ENCODE measurements around the gene SCCPDH.

The SCCPDH gene

DNA sequence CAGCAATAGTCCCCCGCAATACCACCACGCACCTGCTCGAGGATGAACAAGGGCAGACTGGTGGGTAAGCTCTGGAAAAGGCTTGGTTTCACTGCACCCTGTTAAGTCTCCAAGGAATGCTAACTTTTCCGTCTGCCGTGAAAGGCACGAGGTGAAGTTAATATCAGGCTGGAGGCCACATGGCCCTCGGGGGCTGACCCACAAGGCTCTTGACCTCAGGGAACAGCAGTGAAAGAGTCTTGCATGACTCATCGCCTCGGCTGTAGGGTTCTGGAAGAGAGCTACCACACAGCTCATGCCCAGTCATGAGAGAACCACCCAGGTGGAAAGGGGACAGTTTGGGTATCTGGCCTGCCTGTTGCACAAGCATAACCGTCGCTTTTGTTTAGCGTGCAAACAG, 24.7 kb downstream of the SCCPDH start:
- no peak for DNase-seq (ENCODE audit: low read depth in 2 of 2, low spot score in 1 of 2)

DNA sequence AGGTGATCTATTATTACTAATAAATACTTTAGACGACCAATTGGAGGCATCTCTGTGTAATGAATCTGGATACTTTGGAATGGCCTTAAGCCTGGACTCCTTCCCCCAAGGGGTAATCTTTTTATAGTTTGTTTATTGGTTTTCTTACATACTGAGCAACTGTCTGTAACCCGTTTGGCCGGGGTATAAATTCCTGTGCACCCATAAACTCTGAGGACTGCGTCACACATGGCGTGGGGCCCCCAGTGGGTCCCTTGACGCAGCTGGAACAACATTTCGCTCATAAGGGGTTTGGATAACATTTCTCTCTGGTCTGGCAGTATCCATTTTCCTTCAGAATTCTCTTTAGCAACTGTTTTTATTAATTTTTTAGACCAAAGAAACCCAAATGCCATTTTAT, 26.5 kb downstream of the SCCPDH start:
- no peak for DNase-seq (ENCODE audit: low read depth in 2 of 2, low spot score in 1 of 2)

DNA sequence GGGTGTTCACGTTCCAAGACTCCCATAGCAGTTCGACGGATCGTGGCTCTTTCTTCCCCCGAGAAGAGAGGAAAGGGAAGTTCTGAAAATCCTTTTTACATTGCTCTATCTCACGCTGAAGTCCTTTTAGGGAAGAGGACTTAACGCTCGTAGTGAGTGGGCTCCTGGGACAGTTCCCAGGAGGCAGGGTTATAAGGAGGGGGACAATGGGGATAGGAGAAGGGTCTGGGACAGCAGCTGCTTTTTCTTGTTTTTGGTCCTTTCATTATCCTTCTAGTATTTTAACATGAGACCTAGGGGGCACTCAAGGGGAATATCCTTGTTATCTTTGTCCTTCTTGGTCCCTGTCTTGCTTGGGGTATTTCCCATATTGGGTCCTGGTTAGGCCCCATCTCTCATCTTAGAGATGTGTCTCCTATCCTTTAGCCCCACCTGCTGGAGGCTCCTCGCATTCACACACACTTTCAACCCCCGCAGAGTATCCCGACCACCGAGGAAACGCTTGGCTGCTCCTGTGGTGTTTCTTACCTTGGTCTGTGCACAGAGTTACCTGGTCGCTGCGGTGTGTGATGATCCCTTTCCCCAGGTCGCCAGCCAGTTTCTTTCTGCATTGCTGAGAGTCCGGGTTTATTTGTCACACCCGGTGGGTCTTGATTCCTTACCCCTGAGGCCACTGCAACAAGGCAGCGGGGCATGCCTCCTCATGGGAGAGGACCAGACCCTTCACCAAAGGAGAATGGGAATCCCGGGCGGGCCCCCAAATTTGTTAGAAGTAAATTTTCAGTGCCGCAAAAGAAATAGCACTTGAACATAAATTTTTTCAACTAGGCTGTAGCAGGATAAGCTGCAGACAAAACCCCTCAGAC, 29.7 kb downstream of the SCCPDH start:
- DNase-seq (ENCODE audit: low read depth in 2 of 2, low spot score in 1 of 2) = peak in 1 of 2 donors; percentile 23

DNA sequence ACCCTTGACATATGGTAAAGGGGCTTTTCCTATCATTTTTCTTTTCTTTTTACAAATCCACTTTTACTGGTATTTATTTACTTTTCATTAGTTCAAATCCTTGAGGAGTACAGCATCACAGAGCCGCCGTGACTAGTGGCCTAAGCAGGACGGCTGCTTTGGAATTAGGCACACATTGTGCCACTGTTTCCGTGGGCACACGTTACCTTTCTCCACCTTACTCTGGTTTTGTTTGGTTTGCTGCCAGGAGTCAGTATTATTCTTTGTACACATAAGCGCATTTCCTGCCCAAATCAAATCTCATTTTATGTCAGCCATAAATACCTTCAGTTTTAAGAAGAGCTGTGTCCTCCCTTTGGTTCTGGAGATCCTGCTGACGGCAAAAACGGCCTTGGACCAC, 31.2 kb downstream of the SCCPDH start:
- DNase-seq (ENCODE audit: low read depth in 2 of 2, low spot score in 1 of 2) = no peak

DNA sequence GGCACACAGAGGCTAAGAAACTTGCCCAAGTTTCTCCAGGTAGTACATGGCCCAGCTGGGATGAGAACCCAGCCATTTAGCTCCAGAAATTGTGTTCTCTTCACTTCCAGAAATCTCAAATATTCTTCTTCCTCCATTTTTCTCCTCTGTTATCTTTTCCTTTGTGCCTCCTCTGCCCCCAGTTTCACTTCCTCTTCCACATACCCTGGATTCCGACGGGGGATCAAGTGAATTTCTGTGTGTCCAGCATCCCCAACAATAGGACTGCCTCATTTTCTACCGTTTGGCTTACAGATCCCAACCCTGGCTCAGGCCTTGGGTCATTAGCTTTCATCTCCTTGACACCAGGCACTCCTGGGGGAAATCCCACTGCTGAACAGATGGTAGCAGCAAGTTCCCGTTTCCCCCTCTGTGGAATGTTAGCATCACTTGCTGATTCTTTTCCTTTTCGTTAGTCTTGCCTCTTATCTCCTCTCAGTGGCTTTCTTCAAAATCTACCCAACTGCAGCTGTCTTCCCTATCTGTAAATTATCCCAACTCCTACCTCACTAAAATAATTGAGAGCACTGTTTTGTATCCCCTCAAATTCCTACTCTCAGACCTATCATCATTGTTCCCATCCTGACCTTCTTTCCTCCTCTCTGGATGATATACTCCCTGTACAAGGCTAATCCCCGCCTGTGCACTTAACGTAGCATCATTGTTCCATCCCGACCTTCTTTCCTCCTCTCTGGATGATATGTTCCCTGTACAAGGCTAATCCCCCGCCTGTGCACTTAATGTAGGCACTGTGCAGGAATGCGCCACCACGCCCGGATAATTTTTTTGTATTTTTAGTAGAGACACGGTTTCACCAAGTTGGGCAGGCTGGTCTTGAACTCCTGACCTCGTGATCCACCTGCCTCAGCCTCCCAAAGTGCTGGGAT, 36.5 kb downstream of the SCCPDH start:
- no peak for DNase-seq (ENCODE audit: low read depth in 2 of 2, low spot score in 1 of 2)

DNA sequence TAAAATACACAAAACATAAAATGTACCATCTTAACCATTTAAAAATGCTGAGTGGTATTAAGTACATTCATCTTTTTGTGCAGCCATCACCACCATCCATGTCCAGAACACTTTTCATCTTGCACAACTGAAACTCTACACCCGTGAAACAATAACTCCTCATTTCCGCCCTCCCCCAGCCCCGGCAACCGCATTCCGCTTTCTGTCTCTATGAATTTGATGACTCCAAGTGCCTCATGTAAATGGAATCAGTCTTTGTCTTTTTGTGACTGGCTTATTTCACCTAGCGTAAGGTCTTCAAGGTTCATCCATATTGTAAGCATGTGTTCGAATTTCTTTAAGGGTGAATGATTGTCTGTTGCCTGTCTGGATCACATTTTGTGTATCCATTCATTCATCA, 37.2 kb downstream of the SCCPDH start:
- no peak for DNase-seq (ENCODE audit: low read depth in 2 of 2, low spot score in 1 of 2)

DNA sequence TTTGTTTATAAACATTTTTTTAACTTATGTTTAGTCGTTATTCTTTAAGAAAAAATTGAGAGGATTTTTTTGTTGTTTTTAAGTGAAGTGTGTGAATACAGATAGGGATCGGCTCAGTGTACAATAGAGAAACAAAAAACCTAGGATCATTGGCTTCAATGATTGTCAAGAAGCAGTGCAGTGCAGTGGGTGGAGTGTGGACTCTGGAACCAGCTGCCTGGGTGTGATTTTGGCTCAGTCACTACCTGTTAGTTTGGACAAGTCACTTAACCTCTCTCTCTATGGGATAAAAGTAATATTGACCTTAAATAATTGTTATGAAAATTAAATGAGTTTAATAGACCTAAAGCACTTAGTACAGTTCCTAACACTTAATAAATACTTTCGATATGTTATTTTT, 41.3 kb downstream of the SCCPDH start:
- DNase-seq (ENCODE audit: low read depth in 2 of 2, low spot score in 1 of 2) = no peak

DNA sequence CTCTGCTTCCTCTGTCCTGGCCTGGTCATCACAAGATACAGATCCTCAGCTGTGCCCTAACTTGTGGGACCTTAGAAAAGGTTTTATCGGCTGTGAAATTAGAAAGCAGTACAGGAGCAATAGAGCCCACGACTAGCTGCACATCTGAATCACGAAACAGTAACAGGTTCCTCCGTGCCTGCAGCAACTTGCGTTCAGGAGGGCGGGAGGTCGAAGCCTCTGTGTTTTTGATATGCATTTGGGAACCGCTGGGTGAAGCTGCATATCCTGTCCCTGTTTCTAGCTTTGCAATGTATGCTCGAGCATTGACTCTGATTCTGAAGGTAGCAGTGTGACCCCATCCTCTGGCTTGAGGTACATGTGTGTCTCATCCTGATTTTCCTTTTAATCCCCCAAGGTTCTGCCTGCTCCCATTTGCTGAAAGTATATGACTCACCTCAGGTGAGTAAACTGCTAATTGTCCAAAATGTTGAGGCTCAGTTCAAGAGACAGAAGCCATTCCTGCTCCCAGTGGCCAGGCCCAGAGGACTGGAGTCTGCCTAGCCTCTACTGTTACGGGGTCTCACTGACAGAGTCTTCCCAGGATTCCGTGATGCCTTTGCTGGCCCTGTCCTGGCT, 44.3 kb downstream of the SCCPDH start:
- no peak for DNase-seq (ENCODE audit: low read depth in 2 of 2, low spot score in 1 of 2)

DNA sequence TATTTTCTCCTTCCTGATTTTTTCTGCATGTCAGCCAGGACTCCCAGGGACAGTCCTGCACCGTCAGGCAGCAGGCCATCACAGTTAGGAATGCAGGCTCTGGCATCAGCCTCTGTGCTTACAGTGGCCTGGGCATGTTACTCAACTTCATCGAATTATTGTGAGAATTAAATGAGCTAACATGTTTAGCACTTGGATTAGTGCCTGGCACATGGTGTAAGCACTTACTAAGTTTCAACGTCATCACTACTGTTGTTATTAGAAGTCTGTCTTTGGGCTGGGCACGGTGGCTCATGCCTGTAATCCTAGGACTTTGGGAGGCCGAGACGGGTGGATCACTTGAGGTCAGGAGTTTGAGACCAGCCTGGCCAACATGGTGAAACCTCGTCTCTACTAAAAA, 45.1 kb downstream of the SCCPDH start:
- no peak for DNase-seq (ENCODE audit: low read depth in 2 of 2, low spot score in 1 of 2)

DNA sequence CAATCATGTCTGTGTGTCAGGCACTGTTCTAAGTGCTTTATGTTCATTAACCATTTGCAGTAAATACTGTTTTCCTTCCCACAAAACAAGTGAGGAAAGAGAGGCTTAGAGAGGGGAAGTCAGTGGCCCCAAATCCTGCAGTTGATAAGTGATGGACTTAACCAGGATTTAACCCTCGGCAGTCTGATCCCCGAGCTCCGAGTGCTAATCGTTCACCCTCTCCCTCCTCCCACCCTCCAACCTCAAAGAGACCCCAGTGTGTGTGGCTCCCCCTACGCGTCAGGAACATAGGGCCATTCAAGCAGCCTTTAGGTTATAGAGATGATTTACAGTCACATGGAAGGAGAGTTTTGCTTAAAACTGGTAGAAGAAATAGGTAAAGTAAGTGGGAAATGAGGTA, 47.2 kb downstream of the SCCPDH start:
- DNase-seq (ENCODE audit: low read depth in 2 of 2, low spot score in 1 of 2) = no peak

DNA sequence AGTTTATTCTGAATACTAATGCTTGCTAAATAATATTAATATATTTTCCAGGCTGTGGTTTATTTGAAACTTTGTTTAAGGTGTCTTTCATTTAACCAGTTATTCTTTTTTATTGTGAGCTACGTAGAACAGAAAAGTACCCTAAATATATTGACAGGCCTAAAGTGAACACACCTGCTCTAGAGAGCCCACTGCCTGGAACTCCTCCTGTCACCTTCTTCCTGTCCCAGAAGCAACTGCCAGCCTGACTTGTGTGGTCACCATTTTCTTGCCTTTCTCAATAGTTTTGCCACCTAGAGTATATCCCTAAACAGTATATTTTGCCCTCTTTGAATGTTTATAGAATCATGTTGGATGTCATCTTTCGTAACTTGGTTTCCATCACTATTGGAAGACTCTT, 48.5 kb downstream of the SCCPDH start:
- no peak for DNase-seq (ENCODE audit: low read depth in 2 of 2, low spot score in 1 of 2)

DNA sequence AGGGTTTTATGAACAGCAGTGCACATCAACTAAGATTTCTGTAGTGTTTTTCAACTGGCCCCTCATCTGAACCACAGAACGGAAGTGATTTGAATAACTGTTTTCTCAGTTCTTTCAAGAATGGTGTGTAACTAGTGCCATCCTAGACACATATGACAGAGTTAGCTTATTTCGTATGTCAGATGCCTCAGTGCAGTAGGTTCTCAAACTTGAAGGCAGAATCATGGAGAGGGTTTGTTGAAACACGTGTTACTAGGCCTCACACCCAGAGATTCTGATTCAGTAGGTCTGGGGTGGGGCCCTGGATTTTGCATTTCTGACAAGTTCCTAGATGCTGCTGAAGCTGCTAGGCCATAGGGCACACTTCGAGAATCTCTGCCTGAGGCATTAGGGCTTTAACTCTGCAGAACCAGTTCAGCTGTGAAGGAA, 49.0 kb downstream of the SCCPDH start:
- DNase-seq (ENCODE audit: low read depth in 2 of 2, low spot score in 1 of 2) = no peak

DNA sequence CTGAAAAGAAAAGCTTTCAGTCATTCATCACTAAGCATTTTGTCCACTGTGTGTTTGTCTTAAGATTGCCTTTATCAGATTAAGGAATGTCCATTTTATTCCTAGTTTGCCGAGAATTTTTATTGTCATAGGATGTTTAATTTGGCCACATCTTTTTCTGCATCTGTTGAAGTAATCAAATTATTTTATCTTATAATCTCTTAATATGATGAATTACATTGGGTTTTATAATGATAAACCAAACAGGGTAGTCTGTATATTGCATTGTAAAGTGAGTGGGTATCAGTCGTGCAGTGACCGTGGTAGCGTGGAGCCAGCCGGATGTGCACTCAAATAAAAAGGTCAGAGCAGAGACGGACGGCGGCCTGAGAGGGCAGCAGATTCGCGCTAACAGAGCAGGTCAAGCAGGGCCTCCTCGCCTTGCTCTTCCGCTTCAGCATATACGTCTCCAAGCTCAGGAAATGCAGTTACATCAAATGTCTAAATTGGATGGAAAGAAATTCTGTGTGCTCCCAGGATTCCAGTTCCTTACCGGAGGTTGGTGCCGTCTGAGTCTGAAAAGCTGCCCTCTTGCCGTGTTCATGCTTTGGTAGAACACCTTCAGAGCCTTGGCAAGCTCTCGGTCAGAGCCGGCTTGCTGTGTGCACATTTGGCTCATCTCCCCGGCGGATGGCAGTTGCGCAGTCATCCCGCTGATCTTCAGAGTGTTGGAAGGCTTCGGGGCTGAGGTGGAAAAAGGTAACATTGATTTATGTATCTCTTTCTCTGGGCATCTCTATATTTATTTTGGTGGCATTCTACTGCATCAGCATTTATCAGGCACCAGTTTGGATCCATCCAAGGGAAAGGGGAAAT, 51.5 kb downstream of the SCCPDH start:
- no peak for DNase-seq (ENCODE audit: low read depth in 2 of 2, low spot score in 1 of 2)

DNA sequence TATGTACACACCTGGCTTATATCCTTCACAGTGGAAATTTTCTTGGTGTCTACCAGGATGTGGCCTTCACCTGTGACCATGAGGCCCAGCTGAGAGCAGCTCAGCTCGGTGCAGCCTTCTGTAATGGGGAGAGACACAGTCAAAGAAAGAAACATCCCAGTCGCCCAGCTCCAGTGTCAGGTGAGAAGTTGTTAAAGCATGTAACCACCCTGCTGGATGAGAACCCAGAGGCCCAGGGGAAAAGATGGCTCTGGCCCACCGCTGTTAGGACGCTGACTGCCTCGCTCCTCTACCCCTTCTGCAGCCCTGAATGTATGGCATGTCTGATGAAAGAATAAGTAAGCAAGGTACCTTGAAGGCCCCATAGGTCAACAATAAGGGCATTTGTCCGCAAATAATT, 52.7 kb downstream of the SCCPDH start:
- no peak for DNase-seq (ENCODE audit: low read depth in 2 of 2, low spot score in 1 of 2)

DNA sequence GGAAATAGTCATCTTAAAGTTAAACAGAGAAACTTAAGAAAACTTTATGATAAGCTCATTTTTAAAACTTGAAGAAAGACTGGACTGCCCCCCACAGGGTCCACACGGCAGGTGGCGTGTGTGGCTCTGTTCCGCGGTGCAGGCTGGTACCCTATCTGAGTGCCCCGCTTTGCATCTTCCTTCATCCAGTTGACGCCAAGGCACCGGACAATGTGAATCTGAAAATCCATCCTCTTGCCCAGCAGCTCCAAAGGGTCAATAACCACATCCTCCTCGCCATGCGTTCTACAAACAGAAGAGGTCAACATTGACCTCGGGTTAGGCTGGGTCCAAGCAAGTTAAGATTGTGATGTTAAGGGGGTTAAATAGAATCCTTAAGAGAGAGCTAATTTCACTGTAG, 54.5 kb downstream of the SCCPDH start:
- DNase-seq (ENCODE audit: low read depth in 2 of 2, low spot score in 1 of 2) = no peak

DNA sequence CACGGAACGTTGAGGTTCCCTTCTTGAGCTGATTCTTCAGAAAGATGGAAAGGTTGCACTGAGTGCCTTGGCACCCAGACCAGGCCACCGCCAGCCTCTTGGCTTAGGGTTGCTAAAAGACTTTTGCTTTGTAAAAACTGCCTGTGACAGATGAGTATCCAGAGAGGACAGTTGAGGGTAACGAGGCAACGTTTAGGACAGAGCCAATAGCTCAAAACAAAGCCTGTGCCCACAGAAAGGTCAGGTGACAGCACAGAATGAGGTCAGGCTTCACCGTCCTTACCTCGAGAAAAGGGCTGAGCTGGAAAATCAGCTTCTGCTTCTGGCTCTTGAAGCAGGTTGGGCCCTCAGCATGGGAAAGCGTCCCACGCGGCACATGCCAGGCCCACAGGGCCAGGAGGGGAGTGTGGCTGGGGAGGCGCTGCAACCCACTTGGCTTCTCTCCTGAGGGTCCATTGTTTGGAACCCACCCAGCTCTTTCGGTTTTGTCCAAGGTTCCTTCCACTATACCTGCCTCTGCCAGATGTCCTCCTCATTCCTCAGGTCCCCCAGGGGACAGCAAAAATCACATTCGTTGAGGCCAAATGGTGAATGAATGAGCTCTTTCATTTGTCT, 55.5 kb downstream of the SCCPDH start:
- no peak for DNase-seq (ENCODE audit: low read depth in 2 of 2, low spot score in 1 of 2)

DNA sequence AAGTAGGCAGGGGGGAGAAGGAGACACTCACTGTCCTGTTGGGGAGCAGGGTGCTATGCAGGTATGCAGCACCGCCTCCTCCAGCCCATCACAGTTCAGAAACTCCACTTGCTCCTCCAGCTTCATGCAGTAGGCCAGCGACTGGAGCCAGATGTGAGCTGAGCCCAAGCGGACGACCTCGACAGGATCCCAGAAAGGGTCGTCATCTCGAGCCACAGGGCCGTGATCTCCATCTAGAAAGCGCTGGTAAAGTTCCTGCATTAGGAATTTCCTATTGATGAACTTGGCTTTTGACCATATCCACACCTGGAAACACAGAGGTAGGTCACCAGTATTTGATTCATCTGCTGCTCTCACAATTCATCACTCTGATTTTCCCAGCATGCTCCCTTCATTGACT, 56.1 kb downstream of the SCCPDH start:
- no peak for DNase-seq (ENCODE audit: low read depth in 2 of 2, low spot score in 1 of 2)

DNA sequence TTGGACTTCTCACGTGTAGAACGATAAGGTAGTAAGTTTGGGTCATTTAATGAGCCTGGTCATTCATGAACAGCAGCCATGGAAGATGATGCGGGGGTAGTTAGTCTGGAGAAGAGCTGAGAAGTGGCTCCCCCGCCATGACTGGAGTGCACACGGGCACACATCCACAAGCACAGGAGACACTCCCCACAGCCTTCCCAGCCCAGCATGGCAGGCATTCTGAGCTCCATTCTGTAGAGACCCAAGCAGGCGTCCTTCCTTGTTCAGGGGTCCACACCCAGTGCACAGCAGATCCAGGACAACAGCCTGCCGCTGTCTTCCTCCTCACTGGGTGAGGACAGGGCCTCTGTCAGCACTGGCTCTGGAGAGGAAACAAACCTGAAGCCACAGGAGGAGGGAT, 57.0 kb downstream of the SCCPDH start:
- DNase-seq (ENCODE audit: low read depth in 2 of 2, low spot score in 1 of 2) = no peak

DNA sequence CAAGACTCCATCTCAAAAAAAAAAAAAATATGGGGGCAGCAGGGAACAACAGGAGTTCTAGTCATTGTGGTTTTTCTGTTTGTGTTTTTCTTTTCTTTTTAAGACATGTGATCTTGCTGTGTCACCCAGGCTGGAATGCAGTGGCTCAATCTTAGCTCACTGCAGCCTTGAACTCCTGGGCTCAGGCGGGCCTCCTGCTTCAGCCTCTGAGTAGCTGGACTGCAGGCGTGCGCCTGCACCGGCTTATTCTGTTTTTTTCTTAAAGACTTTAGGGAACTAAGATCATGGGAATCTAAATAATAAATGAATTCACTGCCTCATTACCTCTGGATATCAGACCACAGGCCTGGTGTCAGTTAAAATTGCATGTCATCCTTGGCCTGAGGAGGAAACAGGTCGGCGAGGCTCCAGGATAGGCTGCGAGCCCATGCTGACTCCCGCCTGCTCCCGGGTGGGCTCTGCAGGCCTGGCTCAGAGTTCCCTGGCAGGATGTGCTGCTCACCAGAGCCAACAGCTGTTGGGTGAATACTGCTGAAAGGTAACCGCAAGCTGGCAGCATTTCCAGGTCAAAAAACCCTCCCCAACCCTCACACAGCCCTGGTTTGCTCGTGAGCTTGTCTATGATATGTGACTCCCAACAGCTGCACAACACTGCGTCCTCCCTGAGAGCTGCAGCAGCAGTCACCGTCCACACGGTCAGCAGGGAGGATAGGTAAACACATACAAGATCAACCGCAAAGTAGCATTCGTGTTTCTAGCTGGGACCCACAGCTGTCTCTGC, 58.1 kb downstream of the SCCPDH start:
- DNase-seq (ENCODE audit: low read depth in 2 of 2, low spot score in 1 of 2) = no peak
